ENCODE measurements around the gene NRN1L.
"Not testable (repeated sequence)": the region's sequence is repeated elsewhere in the genome, so short reads cannot be mapped to it uniquely, and the experiment has no call there.

Gene NRN1L

GRCh38 chr16:67882374-67883145 lies 2.1 kb upstream of the NRN1L start:
- no peak for DNase-seq (ENCODE audit: low spot score)

DNA sequence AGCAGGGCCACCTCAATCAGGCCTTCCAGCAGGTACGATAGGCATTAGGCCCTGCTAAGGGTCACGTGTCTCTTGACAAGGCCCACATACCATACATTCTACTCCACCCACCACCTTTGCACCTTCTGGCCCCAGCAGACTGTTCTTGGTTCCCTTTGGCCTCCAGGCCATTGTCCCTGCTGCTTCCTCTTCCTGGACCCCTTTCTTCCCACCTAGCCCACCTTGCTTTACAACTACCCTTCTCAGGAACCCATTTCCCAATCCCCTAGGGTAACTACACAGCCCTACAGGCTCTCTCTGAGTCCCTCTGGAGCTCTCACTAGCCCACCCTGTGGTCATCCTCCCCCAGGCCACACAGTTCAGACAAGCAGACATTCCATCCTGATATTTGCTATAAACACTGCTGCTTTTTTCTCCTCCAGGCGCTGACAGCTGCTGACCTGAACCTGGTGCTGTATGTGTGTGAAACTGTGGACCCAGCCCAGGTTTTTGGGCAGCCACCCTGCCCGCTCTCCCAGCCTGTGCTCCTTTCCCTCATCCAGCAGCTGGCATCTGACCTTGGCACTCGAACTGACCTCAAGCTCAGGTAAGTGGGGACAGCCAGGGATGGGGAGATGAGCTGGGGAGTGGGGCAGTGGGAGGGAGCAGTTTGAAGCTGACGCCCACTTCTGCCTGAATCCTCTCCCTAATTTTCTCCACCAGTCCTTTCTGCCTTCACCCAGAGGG lies 1.4 kb upstream of the NRN1L start:
- no peak for DNase-seq (ENCODE audit: low spot score)

DNA sequence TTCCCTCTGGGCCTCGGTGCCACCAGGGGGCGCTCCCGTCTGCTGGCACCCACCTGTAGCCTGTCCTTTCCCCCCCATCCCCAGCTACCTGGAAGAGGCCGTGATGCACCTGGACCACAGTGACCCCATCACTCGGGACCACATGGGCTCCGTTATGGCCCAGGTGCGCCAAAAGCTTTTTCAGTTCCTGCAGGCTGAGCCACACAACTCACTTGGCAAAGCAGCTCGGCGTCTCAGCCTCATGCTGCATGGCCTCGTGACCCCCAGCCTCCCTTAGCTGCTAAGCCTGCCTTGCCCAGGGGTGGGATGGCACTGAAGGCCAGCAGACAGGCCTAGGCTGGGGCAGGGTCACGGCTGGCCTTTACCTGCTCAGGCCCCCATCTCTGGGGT lies 818 bp upstream of the NRN1L start:
- DNase-seq (ENCODE audit: low spot score): peak; percentile 85

DNA sequence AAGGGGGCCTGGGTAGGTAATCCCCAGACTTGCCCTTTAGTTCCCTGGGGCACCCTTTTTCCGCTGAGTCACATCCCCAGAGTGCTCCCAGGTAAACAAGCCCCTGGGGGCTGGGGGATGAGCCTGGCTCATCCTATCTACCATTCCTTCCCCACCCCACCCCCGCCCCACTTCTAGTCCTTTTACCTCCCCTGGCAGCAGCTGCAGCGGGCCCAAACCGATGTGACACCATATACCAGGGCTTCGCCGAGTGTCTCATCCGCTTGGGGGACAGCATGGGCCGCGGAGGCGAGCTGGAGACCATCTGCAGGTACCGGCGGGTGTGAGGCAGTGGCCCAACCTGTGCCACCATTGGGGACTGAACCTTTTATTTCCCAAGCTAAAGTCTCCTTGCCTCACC lies 860 bp downstream of the NRN1L start:
- DNase-seq (ENCODE audit: low spot score): no peak

- DNase-seq (ENCODE audit: low spot score): no peak
Observed at GRCh38 chr16:67885976-67886375, 1.3 kb downstream of the NRN1L start.

DNA sequence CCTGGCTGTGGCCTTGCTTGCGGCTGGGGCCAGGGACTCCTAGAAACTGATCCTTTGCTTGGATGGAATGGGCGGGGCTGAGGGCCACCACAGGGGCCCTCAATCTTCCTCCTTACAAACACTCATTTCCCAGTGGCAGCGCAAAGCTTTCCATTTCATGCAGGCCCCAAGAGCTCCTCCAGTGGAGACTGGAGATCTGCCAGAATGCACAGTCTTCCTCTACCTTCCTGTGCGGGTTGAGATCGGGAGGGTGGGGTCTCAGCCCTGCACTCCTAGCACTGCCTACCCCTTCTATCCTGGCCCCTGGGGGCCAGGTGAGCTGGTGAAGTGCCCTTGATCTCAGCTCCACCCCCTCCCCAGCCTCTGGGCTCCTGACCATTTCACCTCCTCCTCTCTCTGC lies 1.7 kb downstream of the NRN1L start:
- DNase-seq (ENCODE audit: low spot score): no peak

- no peak for DNase-seq (ENCODE audit: low spot score)
Observed at GRCh38 chr16:67888331-67888730, 3.6 kb downstream of the NRN1L start.

DNA sequence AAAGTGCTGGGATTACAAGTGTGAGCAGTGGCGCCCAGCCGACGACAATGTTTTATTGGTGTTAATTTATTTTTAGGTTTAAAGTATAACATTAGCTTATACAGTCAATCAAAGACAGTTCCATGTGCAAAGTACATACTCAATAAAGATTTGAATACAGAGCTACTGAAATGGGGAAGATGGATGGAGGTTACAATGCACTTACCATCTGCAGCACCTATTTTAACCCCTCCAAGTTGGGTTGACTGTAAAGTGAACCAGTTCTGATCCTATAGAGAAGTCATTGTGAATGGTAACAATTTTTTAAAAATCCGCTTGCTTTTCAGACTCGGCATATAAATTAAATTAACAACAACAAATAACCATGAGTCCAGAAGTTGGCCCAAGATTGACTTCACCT lies 7.7 kb downstream of the NRN1L start:
- no peak for DNase-seq (ENCODE audit: low spot score)

DNA sequence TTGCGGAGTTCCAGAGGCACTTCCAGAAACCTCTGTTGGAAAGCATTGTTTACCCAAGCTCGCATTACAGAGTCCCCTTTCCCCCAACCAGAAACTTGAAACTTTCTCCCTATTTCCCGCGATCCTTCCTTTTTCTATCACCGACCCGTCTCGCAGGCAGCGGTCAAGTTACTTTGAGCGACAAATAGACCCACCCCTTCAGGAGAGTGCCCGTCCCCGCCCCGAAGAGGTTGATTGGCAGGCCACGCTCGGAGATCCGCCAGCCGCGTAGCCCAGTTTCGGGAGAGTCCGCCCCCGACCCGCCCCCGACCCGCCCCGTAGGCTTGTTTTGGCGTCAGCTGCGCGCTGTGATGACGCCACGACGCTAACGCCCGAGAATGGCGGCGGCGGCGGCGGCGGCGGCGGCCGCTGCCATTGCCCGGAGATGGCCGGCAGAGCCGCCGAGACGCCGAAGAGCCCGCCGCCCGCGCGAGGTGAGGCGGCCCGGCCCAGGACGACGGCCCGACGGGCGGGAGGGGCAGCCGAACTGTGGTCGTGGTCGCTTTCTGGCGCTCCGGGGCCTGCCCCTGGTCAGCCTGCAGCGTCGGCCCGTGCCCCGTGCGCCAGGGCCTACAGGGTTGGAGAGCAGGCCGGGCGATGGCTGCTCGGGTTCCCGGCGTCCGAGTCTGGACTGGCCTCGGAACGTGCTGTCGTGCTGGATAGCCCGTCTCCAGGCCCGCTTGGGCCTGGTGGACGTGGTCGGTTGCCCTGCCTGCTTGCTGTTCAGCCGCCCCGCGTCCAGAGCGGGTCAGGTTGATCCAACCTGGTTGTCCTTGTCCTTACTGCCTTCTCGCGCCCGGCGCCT lies 8.4 kb downstream of the NRN1L start, which contains the start of gene PSKH1:
Gene PSKH1, plus strand, starts transcription at position 356 of the 844 bp plus-strand sequence. CDS start 15,496 bp downstream, outside the sequence.
- peak; percentile 100 for DNase-seq (ENCODE audit: low spot score)

DNA sequence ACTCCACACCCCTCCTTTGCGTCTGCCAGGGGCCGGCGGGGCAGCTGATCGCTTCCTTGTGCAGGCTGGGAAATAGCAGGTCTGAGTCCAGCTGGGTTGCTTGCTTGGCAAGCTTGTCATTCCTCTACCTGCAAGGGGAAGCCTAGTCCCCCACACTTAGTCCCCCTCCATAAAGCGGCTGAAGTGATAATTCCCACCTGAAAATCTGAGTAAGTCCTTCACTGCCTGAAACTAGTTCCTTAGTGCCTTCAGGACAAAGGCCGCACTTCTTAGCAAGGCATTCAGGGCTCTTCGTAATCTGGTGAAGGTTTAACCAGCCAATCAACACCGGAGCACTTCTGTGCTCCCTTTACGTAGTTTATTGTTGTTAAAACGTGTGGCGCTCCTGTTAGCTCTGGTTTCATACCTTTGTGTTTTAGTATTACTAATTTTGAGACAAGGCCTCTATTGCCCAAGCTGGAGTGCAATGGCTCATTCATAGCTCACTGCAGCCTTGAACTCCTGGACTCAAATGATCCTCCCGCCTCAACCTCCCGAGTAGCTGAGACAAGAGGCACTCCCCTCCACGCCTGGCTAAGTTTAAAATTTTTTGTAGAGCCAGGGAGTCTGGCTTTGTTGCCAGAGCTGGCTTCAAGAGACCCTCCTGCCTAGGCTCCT lies 9.2 kb downstream of the NRN1L start:
- peak; percentile 22 for DNase-seq (ENCODE audit: low spot score)

GRCh38 chr16:67897231-67897630 lies 12.5 kb downstream of the NRN1L start:
- no peak for DNase-seq (ENCODE audit: low spot score)

GRCh38 chr16:67901734-67902133 lies 17.0 kb downstream of the NRN1L start:
- DNase-seq (ENCODE audit: low spot score): no peak

GRCh38 chr16:67902831-67903230 lies 18.1 kb downstream of the NRN1L start:
- no peak for DNase-seq (ENCODE audit: low spot score)

DNA sequence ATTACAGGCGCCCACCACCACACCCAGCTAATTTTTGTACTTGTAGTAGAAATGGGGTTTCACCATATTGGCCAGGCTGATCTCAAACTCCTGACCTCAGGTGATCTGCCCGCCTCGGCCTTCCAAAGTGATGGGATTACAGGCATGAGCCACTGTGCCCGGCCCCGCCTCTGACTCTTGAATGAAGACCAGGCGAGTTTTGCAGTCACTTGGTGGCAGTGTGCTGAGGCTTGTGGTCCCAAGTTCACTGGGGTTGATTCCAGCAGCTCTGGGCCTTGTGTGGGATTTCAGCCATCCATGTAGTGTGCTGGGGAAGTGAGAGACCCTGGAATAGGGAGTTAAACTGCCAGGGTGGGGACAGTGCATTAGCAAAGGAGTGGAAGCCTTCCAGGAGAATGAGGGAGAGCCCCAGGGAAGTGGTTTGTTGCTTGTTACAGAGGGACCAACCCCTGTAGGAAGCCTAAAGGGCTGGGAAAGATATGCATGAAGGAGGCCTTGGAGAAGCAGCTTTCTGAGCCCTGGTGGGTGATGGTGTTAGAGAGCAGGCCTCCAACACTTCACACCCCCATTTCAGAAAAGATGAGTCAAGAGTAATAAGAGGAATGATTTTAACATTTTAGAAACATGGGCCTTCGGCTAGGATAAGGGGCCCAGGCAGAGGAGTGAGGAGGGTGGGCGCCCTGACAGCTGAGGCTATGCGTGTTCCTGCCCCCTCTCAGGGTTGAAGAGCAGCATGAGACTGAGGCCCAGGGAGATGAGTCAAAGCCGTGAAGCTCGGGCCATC lies 22.9 kb downstream of the NRN1L start:
- no peak for DNase-seq (ENCODE audit: low spot score)

DNA sequence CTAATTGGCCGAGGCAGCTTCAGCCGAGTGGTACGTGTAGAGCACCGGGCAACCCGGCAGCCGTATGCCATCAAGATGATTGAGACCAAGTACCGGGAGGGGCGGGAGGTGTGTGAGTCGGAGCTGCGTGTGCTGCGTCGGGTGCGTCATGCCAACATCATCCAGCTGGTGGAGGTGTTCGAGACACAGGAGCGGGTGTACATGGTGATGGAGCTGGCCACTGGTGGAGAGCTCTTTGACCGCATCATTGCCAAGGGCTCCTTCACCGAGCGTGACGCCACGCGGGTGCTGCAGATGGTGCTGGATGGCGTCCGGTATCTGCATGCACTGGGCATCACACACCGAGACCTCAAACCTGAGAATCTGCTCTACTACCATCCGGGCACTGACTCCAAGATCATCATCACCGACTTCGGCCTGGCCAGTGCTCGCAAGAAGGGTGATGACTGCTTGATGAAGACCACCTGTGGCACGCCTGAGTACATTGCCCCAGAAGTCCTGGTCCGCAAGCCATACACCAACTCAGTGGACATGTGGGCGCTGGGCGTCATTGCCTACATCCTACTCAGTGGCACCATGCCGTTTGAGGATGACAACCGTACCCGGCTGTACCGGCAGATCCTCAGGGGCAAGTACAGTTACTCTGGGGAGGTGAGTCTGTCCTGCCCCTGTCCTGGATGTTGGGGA lies 24.5 kb downstream of the NRN1L start:
- no peak for DNase-seq (ENCODE audit: low spot score)

DNA sequence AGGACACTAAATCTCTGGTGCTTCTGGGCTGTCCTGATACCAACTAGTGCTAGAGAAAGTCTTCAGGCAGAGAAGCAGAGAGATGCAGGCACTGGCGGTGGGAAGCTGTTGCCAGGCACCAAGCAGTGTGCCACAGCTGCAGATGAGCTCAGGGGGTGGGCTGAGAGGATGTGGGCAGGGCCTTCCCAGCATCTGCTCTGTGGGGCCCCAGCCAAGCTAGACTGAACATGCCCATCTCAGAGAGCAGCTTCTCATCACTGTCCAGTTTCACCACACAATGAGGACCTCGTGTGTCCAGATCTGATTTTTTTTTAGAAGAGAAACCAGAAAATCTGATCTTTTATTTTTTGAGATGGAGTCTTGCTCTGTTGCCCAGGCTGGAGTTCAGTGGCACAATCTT lies 25.5 kb downstream of the NRN1L start:
- no peak for DNase-seq (ENCODE audit: low spot score)

DNA sequence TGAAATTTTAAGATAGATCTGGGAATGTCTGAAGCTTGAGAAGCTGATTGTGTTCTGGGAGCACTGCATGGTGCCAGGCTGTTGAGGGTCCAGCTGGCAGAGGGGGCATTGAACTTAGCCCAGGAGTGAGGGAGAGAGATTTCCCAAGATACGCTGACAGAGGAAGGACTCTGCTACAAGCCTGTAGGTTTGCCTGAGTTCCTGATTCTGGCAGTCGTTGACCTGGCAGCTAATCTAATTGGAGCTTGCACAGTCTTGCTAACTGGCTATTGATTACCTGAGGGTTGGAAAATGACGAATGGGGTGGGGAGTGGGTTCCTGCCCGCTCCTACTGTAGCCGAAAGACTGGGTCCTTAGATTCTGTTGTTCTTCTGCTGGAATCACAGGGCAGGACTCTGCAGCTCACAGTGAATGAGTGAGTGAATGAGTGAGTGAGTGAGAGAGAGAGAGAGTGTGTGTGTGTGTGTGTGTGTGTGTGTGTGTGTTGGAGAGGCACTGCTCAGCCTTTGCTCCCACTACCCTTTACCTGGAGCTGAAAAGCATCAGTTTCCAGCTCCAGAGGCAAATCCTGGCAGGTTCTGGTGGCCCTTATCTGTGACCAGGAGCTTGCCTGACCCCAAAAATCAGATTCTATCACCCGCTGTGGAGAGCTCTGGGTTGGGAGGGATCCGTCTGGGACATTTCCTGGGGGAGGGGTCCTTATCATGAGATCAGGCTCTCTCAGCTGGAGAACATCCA lies 30.2 kb downstream of the NRN1L start:
- no peak for DNase-seq (ENCODE audit: low spot score)

GRCh38 chr16:67915496-67915769 lies 30.7 kb downstream of the NRN1L start:
- DNase-seq (ENCODE audit: low spot score): not testable (repeated sequence)

- no peak for DNase-seq (ENCODE audit: low spot score)
Observed at GRCh38 chr16:67915831-67916723, 31.4 kb downstream of the NRN1L start.

Measured in germinal center (tissue), 1 donor.